ENCODE data around the gene APP.

Gene APP

DNA sequence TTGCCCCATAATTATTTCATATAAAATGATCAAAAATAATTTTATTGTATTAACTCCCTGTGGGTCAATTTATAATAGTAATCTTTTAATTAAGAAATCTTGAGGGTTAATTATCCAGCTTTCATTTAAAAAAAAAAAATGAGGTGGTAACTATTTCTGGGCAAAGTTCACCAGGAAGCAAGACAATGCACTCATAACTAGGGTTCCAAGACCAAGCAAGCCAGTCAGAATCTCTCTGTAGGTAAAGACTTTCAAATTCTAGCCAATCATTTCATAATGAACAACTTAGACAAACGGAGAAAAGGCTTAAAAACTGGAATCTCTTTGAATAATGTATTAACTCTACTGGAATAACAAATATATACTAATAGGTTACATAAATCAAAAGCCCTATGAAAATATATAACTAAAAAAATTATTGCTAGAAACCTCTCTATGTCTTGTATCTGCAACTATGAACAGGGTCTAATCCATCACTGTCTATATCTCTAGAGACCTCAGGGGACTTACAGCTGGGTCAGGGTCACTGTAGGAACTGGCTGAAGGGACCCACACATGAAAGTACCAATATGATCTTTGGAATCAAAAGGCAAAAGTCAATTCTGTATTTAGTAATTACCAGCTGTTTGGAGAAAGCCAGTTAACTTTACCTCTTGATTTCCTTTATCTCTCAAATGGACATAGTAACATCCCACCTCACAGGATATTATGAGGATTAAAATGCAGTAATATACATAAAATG, 43.3 kb downstream of the APP start:
- Mint-ChIP-seq H3K9me3 (no peaks in the 10 kb centered on the region), H3K36me3 (ENCODE audit: low read depth) (no peaks in the 10 kb centered on the region), H3K4me3 (no peak overlapping the region), H3K27ac (no peak overlapping the region), H3K27me3 (ENCODE audit: low read depth) (no peaks in the 10 kb centered on the region), H3K4me1 (ENCODE audit: low read depth) (no peaks in the 10 kb centered on the region)

DNA sequence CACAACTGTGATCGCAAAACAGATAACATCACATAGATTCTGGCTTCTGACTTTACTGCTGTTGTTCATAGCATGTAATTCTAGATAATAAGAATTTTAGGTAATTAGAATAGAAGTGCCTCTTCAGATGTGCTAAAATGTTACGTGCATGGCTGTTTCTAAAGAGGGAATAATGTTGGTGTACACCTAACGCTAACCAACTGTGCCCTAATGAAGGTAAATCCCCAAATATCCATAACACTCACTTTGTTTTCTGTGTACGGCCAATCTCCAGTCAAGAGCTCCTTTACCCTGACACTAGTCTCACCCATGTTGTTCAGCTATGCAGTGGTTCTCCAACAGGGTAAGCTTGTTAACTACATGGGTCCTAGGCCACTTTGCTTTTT, 44.4 kb downstream of the APP start:
- Mint-ChIP-seq H3K27me3 (ENCODE audit: low read depth) (no peaks in the 10 kb centered on the region), H3K9me3 (no peaks in the 10 kb centered on the region), H3K4me1 (ENCODE audit: low read depth) (no peaks in the 10 kb centered on the region), H3K36me3 (ENCODE audit: low read depth) (no peaks in the 10 kb centered on the region), H3K27ac (no peak overlapping the region), H3K4me3 (no peak overlapping the region)

DNA sequence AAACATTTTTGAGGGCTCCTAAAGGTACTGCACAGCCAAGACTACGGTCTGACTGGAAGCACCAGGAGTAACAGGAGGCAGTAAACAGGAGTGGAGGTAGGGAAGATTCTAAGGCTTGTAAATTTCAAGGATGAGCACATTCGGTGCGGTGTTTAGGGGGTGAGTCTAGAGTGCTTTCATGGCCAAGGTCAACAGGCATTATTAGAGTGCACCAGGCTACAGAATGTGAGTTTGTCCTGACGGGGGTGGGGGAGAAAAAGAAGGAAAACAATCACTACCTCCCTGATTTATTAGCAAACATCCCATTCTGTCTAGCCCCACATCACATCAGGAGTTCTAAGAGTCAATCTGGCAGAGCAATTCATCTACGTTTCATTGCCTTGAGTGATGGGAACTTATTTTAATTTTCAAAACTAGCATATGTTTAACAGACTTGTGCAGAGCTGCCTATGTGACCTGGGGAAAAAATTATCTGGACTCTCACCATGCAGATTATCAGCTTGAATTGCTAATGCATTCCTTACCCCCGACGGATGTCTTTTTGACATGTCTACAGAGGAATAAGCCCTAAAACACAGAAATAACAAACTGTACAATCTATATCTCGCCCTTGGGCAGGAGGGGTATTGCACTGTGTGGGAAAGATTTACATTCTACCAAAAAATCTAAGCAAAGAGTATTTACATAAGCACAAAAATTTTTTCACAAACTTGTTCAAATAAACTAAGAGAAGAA, 45.0 kb downstream of the APP start:
- H3K27ac Mint-ChIP-seq = no peak overlapping the region
- no peaks in the 10 kb centered on the region for H3K4me1 Mint-ChIP-seq (ENCODE audit: low read depth)
- H3K9me3 Mint-ChIP-seq = no peaks in the 10 kb centered on the region
- H3K36me3 Mint-ChIP-seq (ENCODE audit: low read depth) = no peaks in the 10 kb centered on the region
- no peaks in the 10 kb centered on the region for H3K27me3 Mint-ChIP-seq (ENCODE audit: low read depth)
- no peak overlapping the region for H3K4me3 Mint-ChIP-seq

DNA sequence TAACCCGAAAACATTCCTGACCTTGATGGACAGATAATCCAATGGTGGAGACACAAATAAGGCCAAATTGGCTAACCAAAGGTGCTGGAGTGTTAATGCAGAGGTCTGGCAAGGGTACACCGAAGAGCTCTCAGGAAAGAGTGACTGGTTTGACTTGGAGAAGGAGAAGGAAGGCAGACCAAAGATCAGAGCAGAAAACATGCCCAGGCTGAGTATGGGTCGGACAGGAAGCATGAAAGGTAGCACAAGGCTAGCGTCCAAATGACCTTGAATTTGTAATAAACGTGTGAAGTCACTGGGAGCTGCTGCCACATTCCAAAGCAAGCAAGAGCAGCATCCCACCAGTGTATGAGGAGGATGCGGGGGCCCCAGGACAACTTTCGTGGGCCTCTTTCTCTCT, 45.7 kb downstream of the APP start:
- no peaks in the 10 kb centered on the region for H3K27me3 Mint-ChIP-seq (ENCODE audit: low read depth)
- no peaks in the 10 kb centered on the region for H3K9me3 Mint-ChIP-seq
- H3K27ac Mint-ChIP-seq = no peak overlapping the region
- H3K4me1 Mint-ChIP-seq (ENCODE audit: low read depth) = no peaks in the 10 kb centered on the region
- H3K36me3 Mint-ChIP-seq (ENCODE audit: low read depth) = no peaks in the 10 kb centered on the region
- H3K4me3 Mint-ChIP-seq = no peak overlapping the region

DNA sequence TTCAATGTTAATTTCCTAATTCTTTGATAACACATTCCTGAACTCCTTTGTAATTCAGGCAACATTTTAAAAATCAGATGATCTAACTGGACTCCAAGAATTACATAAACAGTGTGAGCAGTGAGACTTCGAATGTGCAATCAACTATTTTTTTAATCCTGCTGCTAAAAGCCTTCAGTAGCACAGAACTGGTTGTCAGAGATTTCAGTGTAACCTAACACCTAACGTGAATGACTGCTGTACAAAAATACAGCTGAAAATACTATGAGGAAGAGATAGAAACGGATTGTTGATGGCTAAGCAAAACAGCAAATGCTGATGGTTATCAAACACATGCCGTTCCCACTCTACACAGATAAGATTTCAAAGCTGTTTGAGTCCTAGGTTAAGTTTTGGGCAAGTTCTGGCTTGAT, 46.1 kb downstream of the APP start:
- Mint-ChIP-seq H3K27me3 (ENCODE audit: low read depth) (no peaks in the 10 kb centered on the region), H3K4me1 (ENCODE audit: low read depth) (no peaks in the 10 kb centered on the region), H3K9me3 (no peaks in the 10 kb centered on the region), H3K27ac (no peak overlapping the region), H3K4me3 (no peak overlapping the region), H3K36me3 (ENCODE audit: low read depth) (no peaks in the 10 kb centered on the region)

DNA sequence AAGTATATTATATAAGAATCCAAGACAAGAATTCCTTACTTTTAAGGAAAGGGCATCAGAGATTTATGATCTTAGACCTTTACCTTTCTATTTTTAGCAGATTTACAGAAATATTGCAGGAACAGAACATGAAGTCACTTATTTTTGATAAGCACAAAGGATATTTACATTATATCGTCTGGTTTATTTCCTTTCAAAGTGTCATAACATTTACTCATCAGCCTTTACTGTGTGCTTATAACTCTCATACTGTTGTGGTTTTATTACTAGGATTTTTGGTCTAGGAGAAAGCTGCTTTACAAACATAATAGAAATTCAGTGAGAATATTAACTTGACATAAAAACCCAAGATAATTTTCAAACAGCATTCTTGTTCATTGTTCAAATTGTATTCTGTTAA, 47.6 kb downstream of the APP start:
- H3K27me3 Mint-ChIP-seq (ENCODE audit: low read depth) = no peaks in the 10 kb centered on the region
- no peaks in the 10 kb centered on the region for H3K36me3 Mint-ChIP-seq (ENCODE audit: low read depth)
- H3K4me1 Mint-ChIP-seq (ENCODE audit: low read depth) = no peaks in the 10 kb centered on the region
- no peak overlapping the region for H3K4me3 Mint-ChIP-seq
- no peak overlapping the region for H3K27ac Mint-ChIP-seq
- H3K9me3 Mint-ChIP-seq = no peaks in the 10 kb centered on the region

DNA sequence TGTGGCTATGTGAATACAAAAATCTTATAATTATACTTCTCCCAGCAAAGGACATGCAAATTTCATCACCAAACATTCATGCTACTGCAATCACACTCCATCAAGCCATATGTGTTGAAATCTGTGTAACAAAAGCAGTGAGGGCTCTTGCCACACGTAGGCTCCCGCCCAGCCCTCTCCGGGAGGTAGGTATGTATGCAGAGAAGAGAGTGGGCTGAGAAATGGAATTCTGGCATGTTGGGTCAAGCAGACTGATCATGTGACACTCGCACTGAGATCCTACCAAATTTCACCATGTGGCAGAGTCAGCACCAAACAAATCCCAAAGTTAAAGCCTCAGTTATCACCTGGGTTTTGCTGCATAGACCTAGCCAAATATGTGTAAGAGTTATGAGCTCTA, 49.7 kb downstream of the APP start:
- Mint-ChIP-seq H3K36me3 (ENCODE audit: low read depth) (no peaks in the 10 kb centered on the region), H3K4me1 (ENCODE audit: low read depth) (peaks cover 1% of the 10 kb centered on the region), H3K27ac (no peak overlapping the region), H3K9me3 (no peaks in the 10 kb centered on the region), H3K4me3 (no peak overlapping the region), H3K27me3 (ENCODE audit: low read depth) (no peaks in the 10 kb centered on the region)

DNA sequence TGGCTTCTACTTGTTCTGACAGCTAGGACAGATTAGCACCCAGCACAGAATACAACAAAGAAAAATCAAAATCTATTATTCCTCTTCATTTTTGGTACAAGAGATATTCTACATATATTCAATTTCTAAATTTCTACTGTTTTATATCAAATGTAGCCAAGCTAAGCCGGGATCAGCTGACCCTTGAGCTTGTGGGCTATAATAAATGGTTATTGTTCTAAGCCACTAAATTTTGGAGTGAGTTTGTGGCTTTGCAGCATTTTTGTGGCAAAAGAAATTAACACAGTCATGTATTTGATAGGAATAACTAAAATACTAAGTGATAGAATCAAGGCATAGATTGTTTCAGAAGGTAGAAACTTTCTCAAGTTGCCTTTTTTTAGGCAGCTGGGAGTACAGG, 50.7 kb downstream of the APP start:
- H3K4me3 Mint-ChIP-seq = no peak overlapping the region
- no peak overlapping the region for H3K27ac Mint-ChIP-seq
- H3K36me3 Mint-ChIP-seq (ENCODE audit: low read depth) = no peaks in the 10 kb centered on the region
- no peaks in the 10 kb centered on the region for H3K27me3 Mint-ChIP-seq (ENCODE audit: low read depth)
- no peaks in the 10 kb centered on the region for H3K9me3 Mint-ChIP-seq
- peaks cover 1% of the 10 kb centered on the region for H3K4me1 Mint-ChIP-seq (ENCODE audit: low read depth)

DNA sequence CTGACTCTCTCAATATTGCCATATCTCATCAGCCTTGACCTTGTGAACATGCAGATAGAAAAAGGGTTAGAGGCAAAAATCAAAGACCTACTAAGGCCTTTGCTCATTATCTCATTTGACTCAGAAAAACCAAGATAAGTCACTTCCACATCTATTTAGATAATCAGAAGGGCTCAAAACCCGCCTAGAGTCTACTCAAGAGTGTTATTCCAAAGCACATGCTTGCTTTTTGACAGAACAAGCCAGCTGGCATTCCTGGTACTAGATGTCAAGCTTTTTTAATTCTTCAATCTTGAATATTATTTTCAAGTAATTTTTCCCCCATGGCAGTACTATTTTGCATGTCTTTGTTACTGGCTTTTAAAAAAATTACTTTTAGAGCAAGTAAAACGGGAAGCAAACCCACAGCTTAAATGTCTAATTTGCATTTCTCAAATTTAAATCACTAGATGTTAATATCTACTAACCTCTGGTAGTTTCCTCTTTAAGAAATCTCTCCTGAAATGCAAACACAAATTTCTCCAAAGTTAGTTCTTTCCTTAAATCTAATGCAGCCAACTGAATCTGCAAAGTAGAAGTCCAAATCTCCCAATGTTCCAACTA, 51.5 kb downstream of the APP start:
- no peaks in the 10 kb centered on the region for H3K9me3 Mint-ChIP-seq
- H3K4me3 Mint-ChIP-seq = no peak overlapping the region
- H3K27me3 Mint-ChIP-seq (ENCODE audit: low read depth) = no peaks in the 10 kb centered on the region
- H3K4me1 Mint-ChIP-seq (ENCODE audit: low read depth) = peaks cover 1% of the 10 kb centered on the region
- no peak overlapping the region for H3K27ac Mint-ChIP-seq
- H3K36me3 Mint-ChIP-seq (ENCODE audit: low read depth) = no peaks in the 10 kb centered on the region

DNA sequence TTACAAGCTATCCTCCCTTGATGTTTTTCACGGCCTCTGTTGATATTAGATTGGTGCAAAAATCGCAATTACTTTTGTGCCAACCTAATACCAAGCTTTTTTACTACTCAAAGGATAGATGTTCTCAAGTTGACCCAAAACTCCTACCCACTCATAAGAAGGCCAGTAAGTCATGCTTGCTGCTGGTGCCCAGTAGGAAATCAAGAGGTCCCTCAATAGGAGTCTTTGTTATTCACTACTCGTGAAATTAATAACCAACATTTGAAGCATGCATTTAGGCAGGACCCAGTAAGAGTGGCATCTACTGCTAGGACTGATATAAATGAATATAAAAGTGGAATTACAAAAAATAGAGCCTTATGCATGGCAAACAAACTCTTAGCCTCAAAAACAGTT, 52.6 kb downstream of the APP start:
- Mint-ChIP-seq H3K9me3 (no peaks in the 10 kb centered on the region), H3K4me1 (ENCODE audit: low read depth) (peaks cover 1% of the 10 kb centered on the region), H3K27ac (no peak overlapping the region), H3K4me3 (no peak overlapping the region), H3K36me3 (ENCODE audit: low read depth) (no peaks in the 10 kb centered on the region), H3K27me3 (ENCODE audit: low read depth) (no peaks in the 10 kb centered on the region)

DNA sequence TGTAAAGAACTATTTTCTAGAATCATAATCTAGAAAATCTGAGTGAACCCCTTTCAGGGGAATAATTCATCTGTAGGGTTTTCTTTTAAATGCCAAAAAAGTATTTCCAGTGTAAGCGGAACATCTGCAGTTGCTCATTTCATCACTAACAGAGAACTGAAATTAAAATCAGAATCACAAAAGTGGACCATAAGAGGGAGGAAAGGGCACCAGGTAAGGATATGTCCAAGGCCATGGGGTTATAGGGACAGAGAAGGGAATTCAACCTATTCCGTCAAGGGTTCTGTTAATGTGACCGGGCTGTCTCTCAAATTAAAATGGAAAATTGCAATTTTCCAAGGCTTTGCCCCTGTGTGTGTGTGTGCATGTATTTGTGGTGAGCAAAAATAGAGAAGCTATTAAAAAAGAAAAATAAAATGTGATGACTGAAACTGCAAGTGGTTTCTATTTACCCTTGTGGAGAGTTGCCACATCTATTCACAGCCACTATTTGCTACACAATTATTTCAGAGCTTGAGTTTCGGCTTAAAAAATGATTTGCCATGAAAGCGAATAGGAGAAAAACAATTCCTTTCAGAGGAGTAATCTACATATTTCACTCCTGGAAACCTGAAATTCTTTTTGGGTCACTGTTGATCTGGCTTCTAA, 53.1 kb downstream of the APP start:
- Mint-ChIP-seq H3K4me1 (ENCODE audit: low read depth) (peaks cover 1% of the 10 kb centered on the region), H3K27me3 (ENCODE audit: low read depth) (no peaks in the 10 kb centered on the region), H3K36me3 (ENCODE audit: low read depth) (no peaks in the 10 kb centered on the region), H3K27ac (no peak overlapping the region), H3K9me3 (no peaks in the 10 kb centered on the region), H3K4me3 (no peak overlapping the region)

DNA sequence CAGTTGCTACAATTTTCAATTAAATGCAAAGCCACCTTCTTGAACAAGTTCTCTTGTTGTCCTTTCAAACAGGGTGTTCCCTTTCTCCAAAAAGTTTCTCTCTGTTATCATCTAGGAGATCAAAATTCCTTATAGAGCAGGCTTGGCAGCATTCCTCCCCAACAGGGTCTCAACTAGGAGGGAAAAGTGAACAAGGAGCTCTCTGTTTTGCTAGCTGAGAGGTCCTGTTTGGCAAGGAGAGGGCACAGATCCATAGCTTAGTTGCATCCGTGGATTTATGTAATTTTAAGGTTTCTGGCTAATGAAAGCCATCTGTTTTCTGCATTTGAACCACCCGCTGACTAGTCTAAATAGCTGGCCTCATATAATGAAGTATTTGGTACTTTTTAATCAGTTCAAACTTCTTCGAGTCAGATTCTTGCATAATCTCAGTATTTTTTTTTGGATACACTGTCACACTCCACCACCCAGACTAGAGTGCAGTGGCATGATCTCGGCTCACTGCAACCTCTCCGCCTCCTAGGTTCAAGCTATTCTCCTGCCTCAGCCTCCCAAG, 54.0 kb downstream of the APP start:
- Mint-ChIP-seq H3K4me1 (ENCODE audit: low read depth) (peaks cover 1% of the 10 kb centered on the region), H3K27ac (no peak overlapping the region), H3K4me3 (no peak overlapping the region), H3K27me3 (ENCODE audit: low read depth) (no peaks in the 10 kb centered on the region), H3K36me3 (ENCODE audit: low read depth) (no peaks in the 10 kb centered on the region), H3K9me3 (no peaks in the 10 kb centered on the region)

DNA sequence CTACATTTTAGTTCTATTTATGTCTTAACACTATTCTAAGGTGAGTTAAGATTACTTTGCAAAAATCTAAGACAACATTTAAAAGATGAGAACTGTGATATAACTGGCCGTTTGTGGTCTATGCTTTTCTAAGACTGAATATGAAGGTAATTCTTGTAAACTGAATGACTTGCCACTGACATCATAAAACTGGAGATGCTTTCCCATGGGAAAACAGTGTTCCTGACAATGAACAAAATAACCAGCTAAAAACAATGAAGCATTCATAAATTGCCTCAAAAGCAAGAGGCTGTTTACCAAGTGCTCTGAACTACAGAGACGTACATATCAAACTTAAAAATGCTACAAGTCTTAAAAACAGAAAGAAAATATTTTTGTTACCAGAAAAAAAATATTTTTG, 54.7 kb downstream of the APP start:
- Mint-ChIP-seq H3K4me3 (no peak overlapping the region), H3K27me3 (ENCODE audit: low read depth) (no peaks in the 10 kb centered on the region), H3K27ac (no peak overlapping the region)

DNA sequence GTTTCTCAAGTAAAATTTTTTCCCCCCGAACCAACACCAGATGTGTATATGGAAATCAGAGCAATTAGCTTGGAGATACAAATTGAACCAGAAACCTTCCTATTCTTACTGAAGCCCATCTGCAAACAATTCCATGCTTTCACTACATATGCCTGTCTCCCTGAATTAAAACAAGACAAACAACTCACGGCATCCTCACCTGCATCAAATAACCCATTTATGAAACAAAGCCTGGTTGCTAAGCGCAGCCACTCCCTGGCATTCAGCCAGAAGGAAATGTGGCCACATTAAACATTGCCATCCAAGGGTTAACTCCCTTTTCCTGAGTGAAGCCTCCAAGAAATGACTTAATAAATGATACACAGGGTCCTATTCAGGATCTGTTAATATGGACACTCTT, 55.3 kb downstream of the APP start:
- H3K27ac Mint-ChIP-seq = no peak overlapping the region
- no peaks in the 10 kb centered on the region for H3K27me3 Mint-ChIP-seq (ENCODE audit: low read depth)
- no peak overlapping the region for H3K4me3 Mint-ChIP-seq
- no peaks in the 10 kb centered on the region for H3K9me3 Mint-ChIP-seq
- peaks cover 5% of the 10 kb centered on the region for H3K36me3 Mint-ChIP-seq (ENCODE audit: low read depth)
- peaks cover 1% of the 10 kb centered on the region for H3K4me1 Mint-ChIP-seq (ENCODE audit: low read depth)

More for the DNA sequence above, 54.7 kb downstream of the APP start:
- H3K36me3 Mint-ChIP-seq (ENCODE audit: low read depth) = peaks cover 3% of the 10 kb centered on the region
- H3K9me3 Mint-ChIP-seq = no peaks in the 10 kb centered on the region
- H3K4me1 Mint-ChIP-seq (ENCODE audit: low read depth) = peaks cover 1% of the 10 kb centered on the region
